Urothelium cell line (cell line): Measurements from ENCODE around the gene PLEKHG5.
"Not testable (repeated sequence)": the region's sequence is repeated elsewhere in the genome, so short reads cannot be mapped to it uniquely, and the experiment has no call there.

ENCODE experiments used
- DNase-seq: peaks from one replicate; pipeline ENCODE4 v3.0.0; 2011; ENCODE audit warnings: low spot score, mixed read lengths
- FAIRE-seq: peaks from 2 replicates; lab custom pipeline; 2011; peaks lifted over from hg19 to GRCh38; lab: Jason Lieb, UNC

Gene PLEKHG5

DNA sequence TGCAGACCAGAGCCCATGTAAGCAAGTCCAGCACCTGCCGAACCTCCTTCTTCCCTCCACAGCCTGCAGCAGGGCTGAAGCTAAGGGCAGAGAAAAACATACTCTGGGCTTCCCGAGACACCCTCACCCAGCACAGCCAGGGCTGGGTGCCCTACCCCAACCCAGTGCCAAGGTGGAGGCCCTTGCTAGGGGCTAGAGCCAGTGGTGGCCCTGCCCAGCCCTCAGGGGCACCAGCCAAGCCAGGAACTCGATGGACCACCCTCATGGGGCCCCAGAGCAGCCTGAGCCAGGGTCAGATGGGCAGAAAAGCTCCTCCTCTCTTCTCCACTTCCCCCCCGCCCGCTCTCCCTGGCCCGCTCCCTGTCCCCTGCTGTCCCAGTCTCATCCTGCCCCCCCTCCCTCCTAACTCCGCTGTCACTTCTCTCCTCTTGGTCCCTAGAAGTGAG lies 41.4 kb downstream of the PLEKHG5 start:
- no peak for FAIRE-seq
- DNase-seq = no peak

DNA sequence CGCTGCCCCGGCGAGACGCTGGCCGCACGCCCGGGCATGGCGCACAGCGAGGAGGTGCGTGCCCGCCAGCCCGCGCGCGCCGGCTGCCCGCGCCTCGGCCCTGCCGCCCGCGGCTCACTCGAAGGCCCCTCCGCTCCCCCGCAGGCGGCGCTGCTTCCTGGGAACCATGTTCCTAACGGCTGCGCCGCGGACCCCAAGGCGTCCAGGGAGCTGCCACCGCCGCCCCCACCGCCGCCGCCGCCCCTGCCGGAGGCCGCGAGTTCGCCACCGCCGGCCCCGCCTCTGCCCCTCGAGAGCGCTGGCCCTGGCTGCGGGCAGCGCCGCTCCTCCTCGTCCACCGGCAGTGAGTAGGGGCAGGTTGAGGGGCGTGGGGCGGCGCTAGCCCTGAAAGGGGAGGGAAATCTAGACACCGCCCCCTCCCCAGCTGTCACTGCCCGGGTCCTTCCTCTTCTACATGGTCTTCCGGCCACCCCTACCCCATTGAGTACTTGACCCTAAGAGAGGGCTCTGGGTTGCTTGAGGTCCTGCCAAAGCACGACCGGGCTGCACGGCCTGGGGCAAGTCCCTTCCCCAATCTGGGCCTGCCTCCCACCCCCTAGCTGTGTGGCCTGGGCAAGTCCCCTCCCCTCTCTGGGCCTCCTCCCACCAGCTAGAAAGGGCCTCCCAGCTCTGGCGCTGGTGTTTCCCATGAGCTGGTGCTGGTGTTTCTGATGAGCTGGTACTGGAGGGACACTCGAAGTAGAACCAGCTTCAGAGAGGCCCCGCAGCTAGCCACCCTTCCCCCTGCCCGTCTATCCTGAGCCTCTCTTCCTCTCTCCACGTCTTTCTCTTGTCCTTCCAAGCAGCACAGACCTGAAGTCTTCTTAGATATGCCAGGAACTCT lies 42.5 kb downstream of the PLEKHG5 start:
- DNase-seq = no peak
- peak; percentile 23 for FAIRE-seq

DNA sequence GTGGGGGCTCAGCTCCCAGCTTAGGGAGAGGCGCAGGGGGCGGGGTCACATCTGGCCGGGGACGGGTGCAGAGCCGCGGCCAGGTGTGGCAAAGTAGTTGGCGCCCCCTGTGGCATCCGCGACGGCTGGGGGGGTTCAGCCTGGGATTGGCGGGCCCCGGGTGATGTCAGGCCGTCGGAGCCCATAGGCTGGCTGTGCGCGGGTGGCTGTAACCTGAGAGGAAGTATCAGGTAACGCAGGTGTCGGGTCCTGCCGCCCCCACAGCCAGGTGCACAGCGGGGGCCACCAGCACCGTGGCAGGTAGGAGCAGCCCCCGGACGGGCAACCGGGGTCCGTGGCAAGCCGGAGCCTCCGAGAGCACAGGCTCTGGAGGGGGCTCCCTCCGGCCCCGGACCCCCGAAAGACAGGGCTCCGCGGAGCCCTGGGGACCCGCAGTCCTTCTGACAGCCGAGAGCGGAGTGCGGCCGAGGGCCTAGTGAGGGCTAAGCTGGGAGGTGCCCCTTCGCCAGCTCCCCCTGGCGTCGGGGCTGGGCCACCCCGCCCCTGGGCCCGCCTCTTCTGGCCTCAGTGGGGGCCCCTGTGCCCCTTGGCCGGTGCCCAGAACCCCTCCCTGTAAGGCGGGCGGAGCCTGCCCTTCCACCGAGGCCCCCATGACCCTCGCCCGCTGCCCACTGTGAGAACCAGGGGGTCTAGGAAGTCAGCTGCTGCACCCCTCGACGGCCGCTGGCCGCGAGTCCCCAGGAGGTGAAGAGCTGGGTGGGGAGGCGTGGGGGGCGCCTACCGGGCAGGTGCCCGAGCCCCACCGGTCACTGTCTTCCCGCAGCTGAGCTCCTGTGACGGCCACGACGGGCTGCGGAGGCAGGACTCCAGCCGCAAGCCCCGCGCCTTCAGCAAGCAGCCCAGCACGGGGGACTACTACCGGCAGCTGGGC lies 43.4 kb downstream of the PLEKHG5 start:
- no peak for FAIRE-seq
- DNase-seq = no peak

DNA sequence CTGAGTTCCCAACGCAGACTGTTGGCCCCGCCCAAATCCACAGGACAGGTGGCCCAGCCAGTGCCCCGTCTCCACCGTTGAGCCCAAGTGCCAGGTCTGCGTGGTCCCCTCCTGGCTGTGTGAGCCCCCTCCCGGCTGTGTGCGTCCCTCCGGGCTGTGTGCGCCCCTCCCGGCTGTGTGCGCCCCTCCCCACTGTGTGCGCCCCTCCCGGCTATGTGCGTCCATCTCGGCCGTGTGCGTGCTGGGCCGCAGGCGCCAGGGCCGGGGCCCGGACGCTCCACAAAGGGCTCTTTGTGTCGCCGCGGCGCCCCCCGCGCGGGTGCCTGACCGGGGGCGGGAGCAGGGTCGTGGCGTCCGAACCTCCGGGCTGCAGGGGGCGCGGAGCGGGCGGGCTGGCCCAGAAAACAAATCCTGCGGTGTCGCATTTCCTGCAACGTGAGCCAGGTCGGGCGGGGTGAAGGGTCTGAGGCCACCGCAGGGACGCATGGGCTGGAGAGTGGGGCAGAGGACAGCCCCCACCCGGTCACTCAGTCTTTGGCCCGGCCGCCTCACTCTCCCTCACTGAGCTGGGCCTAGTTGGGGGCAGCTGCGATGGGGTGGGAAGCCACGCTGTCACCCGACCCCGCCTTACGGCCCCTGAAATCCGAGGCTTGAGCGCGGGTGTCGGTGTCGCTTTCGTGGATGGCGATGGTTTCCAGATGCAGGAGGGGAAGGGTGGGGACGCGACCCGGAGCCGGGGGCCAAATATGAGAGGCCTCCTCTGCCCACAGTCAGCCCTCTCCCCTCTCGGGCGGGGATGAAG lies 44.2 kb downstream of the PLEKHG5 start:
- DNase-seq (no peak), FAIRE-seq (peak; percentile 87)

DNA sequence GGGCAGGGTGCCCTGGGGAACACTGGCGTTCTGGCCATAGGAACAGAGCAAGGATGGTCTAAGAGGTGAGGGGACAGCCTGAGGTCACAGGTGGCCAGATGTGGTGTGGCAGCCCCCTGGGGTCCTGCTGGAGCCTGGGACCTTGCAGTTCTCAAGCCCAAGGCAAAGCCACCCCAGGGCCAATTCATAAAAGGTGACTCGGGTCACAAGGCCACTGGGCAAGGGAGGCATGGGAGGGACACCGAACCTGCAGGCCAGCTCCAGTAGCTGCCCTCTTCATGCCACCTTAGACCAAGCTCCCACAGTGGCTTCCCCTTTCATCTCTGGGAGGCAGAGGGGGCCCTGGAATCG lies 44.8 kb downstream of the PLEKHG5 start:
- no peak for FAIRE-seq

DNA sequence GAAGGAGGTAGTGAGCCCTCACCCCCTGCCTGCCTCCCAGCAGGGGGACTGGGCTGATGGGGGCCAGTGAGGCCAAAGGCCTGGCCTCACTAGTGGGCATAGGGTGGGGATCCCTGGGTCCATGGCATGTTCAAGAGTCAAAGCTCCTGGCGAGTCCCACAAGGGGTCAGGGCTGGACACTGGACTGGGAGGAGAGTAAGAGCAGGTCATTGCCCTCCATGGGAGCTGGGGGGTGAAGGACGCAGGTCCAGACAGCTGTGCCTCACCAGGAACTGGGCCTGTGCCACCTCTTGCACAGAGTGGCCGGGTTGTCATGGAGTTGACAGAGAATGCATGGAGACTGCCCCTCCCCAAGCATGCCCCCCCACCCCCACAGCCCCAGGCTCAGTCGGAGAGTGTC lies 45.5 kb downstream of the PLEKHG5 start:
- peak; percentile 93 for FAIRE-seq

More for the DNA sequence above, 44.8 kb downstream of the PLEKHG5 start:
- no peak for DNase-seq

DNA sequence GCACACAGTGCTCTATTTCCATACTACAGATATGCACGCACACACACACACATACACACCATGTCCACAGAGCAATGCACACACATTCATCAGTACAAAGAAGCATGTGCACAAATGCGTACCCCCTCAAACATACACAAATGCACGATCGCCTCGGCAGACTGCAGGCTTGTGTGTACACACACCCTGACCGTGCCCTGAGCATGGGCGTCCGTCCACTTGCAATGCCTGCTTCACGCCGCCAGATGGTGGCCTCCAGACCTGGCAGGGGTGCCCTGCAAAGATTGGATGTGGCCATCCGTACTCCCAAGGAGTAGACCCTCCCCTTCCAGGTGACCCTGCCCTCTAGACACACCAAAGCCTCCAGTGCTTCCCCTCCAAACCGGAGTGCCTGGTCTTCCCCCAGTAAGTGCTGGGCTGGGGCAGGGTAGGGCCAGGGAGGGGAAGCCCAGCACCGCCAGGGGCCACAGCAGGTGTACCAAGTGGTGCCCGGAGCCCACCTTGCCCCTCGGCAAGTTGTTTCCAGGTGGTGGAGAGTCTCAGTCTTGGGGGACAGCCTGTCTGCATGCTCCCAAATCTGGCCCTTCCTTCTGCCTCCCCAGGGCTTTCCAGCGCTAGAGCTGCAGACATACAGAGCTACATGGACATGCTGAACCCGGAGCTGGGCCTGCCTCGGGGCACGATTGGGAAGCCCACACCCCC lies 46.3 kb downstream of the PLEKHG5 start:
- no peak for DNase-seq

More for the DNA sequence above, 45.5 kb downstream of the PLEKHG5 start:
- DNase-seq = not testable (repeated sequence)

DNA sequence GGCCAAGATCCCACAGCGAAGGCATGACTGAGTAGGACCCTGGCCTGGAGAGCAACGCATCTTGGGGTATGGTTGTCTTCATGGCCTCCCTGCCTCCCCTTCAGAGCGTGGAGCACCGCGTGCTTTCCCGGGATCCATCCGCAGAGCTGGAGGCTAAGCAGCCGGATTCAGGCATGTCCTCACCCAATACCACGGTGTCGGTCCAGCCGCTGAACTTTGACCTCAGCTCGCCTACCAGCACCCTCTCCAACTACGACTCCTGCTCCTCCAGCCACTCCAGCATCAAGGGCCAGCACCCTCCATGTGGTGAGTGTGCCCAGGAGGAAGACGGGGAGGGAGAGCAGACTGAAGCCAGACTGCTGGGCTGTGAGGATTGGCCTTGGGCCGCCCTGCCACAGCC lies 47.1 kb downstream of the PLEKHG5 start:
- no peak for DNase-seq
- FAIRE-seq = no peak

More for the DNA sequence above, 46.3 kb downstream of the PLEKHG5 start:
- peak; percentile 94 for FAIRE-seq

DNA sequence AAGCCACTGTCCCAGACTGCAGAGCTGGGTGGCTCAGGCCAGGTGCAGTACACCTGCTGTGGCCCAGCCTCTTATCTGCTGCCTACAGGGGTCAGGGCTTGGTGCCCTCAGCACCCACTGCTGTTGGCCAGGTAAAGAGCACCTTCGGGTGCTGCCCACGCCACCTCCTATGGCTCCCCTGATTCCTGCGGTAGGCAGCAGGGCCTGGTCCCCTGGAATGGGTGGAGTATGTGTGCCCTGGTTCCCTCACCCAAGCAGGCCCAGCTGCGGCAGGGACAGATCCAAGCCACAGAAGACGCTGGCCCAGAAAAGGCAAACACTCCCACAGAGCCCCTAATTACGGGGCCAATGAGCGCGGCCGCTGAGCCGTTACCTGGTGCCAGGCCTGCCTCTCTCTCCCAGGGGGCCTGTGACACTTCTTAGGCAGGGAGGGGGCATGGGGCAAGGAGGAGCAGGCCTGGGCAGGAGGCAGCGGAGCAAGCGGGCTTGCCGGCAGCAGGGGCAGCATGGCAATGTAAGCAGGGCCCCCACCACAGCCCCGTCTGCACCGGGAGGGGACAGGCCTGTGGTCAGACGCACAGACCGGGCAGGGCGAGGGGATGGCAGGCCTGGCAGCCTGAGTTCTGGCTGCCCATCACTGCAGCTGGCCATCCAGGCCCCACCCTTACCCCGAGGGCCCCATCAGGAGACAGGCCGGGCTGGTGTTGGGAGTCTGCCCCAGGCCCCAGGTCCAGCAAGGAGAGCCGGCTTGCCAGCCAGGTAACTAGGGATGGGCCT lies 47.9 kb downstream of the PLEKHG5 start:
- no peak for FAIRE-seq
- DNase-seq = no peak

DNA sequence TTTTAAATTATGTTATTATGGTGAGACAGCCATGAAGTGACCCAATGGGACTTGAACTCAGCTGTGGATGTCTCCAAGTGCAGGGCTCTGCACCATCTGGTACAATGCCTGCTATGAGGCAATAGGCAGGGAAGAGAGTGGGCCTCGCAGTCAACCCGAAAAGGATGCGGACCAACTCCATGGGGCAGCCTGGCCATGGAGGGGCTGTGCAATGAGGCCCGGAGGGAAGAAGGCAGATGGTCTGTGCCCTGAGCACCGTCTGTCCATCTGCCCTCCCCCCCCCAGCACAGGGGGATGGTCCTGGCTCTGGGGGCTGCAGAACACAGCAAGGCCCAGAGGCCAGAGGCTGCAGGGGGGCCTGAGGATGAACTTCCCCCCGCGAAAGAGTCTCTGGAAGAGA lies 49.9 kb downstream of the PLEKHG5 start:
- no peak for FAIRE-seq
- DNase-seq = no peak

DNA sequence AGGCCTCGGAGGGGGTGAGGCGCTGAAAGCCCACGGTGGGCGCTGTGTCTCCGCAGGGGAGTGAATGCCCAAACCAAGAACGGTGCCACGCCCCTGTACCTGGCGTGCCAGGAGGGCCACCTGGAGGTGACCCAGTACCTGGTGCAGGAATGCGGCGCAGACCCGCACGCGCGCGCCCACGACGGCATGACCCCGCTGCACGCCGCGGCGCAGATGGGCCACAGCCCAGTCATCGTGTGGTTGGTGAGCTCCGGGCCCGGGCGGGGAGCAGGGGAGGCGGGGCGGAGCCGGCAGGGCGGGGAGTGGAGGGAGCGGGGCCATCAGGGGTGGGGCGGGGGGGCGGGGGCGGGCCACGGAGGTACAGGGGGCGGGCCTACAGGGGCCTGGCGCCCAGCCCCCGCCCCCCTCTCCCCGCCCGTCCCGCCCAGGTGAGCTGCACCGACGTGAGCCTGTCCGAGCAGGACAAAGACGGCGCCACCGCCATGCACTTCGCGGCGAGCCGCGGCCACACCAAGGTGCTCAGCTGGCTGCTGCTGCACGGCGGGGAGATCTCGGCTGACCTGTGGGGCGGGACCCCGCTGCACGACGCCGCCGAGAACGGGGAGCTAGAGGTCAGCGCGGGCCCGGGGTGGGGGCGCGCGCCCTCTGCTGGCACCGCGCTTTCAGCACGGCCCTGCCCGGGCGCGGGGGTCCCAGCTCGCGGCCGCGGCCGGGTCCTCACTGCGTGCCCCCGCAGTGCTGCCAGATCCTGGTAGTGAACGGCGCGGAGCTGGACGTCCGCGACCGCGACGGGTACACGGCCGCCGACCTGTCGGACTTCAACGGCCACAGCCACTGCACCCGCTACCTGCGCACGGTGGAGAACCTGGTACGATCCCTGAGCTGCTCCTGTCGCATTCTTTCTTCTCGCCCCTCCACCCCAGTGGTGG lies 51.0 kb downstream of the PLEKHG5 start:
- DNase-seq (peak; percentile 78), FAIRE-seq (peak; percentile 30)

DNA sequence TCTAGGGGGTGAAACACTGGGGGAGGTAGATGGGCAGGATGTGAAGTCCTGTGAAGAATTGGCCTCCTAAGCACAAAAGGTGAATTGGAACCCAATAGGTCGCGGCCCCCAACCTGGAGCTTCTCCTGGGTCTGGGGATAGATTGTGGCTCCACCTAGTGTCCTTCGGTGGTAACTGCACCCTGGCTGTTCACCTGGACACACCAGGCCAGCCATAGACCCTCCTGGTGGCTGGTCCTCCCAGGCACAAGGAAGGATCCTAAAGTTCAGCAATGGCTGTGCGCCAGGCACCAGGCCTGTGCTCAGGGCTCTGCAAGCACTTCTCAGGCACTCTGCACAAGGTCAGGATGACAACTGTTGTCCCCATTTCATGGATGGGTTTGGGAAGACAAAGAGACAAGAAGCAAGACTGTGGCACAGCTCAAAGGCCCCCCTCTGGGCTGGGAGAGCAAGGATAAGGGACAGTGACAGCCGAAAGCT lies 53.4 kb downstream of the PLEKHG5 start:
- peak; percentile 73 for DNase-seq
- no peak for FAIRE-seq

DNA sequence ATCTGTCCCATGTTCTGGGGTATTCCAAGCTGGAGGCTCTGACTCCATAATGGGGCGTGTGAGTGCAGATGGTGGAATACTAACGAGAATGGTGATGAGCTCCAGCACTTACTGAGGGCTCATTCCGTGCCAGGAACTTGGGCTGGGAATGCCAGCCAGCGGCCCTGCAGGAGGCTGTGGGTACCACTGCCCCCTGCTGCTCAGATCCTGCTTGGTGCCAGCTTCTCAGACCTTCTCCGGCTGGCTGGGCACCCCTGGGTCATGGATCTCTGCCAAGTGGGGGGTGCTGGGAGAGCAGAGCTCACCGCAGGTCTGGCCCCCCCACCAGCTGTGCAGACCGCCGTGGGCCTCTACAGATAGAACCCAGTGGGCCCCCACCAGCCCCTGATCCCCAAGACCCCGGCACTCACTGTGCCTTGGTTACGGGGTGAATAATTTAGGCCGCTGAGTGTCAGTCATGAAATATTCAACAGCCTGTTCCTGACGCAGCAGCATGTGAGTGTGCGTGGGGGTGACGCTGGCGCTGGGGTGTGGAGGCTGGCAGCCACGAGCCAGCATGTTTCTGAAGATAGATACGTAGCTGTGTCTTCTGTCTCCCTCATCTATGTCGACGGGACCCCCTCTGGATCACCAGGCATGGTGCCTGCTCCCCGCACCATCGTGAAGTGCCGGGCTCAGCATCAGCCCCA lies 54.3 kb downstream of the PLEKHG5 start:
- FAIRE-seq, DNase-seq: not testable (repeated sequence)

DNA sequence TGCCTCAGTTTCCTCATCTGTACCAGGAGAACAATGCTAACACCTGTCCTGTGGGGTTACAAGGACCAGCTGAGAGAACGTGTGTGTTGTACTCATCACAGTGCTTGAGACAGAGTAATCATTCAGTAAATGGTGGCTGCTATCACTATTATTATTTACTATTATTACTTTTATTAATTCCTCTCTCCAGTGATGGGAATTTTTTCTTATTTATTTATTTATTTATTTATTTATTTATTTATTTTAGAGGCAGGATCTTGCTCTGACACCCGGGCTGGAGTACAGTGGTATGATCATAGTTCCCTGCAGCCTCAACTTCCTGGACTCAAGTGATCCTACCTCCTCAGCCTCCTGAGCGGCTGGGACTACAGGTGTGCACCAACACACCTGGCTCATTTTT lies 55.2 kb downstream of the PLEKHG5 start:
- FAIRE-seq, DNase-seq: not testable (repeated sequence)

DNA sequence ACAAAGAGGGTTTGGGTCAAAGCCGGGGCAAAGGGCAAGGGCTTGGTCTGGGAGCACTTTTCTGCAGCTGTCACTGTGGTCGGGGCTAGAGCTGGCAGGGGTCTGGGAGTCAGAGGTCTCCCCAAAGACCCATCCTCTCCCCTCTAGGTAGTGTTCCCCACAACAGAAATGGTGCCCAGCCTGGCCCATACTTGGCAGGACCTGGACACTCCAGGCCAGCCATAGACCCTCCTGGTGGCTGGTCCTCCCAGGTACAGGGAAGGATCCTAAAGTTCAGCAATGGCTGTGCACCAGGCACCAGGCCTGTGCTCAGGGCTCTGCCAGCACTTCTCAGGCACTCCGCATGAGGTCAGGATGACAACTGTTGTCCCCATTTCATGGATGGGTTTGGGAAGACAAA lies 55.9 kb downstream of the PLEKHG5 start:
- FAIRE-seq (no peak), DNase-seq (no peak)

DNA sequence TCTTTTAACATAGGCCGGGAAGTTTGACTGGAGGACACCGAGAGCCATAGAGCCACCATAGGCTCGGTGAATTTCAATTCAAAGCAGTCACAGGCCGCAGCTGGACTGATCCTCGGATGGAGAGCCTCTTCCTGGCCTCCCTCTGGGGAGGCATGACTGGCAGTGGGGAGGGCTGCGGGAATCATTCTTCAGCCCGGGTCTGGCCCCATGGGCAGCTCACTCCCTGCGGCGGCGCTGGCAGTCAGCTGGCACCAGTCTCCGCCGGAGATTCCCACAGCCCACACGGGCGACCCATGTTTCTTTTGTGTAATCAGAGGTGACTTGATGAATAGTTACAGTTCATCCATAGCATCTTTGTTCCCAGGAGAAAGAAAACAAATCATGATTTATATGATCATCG lies 56.3 kb downstream of the PLEKHG5 start:
- FAIRE-seq = no peak

DNA sequence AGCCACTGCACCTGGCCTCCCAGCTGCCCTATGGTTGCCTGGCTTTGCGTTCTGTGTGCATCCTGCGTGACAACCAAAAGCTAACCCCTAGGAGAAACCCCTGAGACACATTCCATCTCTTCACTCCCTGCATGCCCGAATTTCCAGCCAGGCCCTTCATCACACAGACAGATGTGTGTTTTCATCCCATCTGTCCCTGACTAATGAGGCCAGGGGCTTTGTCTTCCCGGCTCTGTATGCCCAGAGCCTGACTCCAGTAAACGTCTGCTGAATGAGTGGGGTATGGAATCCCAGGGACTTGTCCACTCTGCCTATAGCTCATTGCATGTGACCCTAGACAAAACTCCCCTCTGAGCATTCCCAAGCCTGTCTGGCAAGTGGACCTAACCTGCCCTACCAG lies 57.3 kb downstream of the PLEKHG5 start:
- DNase-seq (no peak), FAIRE-seq (no peak)

More for the DNA sequence above, 56.3 kb downstream of the PLEKHG5 start:
- no peak for DNase-seq
